ENCODE data around the gene PRTFDC1.

The PRTFDC1 gene

DNA sequence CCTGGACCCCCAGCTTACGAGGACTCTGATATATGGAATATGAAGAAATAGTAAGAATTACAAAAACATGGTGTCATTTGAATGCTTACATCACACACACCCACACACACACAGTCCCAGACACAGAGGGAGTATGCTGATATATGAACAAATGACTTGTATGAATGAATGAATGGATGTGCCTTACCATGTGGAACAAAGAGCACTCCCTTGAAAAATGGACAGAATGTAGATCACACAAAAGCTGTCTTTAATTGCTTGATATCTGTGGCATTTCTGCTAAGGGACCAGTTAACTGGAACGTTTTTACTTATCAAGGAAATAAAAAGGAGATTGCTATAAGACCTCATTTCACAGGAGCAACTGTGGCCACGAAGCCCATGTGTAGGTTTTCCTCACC lies 46.0 kb downstream of the PRTFDC1 start:
- TF ChIP-seq GATA3 (IDR thresholded peaks at IDR 0.05; ENCODE audit: low read depth, low read length) (no peak), GATA2 (IDR thresholded peaks at IDR 0.05; ENCODE audit: low read depth, low read length) (no peak)

DNA sequence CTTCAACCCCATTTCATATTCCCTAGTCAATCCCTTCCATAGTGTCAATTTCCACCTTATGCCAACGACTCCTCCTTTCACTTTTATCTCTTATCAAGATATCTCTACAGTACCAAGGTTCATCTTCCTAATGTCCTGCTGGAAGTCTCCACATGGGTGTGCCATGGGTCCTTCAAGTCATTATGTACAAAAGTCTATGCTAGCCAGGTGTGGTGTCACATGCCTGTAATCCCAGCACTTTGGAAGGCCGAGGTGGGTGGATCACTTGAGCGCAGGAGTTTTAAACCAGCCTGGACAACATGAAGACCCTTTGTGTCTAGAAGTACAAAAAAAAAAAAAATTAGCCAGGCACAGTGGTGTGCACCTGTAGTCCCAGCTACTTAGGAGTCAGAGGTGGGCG lies 47.6 kb downstream of the PRTFDC1 start:
- TF ChIP-seq GATA2 (IDR thresholded peaks at IDR 0.05; ENCODE audit: low read depth, low read length) (no peak), GATA3 (IDR thresholded peaks at IDR 0.05; ENCODE audit: low read depth, low read length) (no peak)

DNA sequence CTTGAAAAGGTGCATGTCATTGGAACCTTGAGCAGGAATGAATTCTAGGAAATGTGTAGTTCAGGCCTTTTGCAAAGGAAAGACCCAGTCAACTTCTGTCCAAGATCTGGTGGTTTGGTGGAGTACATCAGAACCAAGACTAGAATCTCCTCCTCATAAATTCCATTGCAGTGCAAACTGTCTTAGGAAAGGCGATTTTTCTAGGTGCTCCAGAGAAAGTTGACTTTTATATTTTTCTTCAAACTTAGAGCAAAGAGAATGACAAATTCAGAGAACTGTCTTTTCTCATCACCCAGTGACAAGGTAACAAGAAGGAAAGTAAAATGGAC lies 50.0 kb downstream of the PRTFDC1 start:
- TF ChIP-seq GATA2 (IDR thresholded peaks at IDR 0.05; ENCODE audit: low read depth, low read length) = no peak
- TF ChIP-seq GATA3 (IDR thresholded peaks at IDR 0.05; ENCODE audit: low read depth, low read length) = no peak

DNA sequence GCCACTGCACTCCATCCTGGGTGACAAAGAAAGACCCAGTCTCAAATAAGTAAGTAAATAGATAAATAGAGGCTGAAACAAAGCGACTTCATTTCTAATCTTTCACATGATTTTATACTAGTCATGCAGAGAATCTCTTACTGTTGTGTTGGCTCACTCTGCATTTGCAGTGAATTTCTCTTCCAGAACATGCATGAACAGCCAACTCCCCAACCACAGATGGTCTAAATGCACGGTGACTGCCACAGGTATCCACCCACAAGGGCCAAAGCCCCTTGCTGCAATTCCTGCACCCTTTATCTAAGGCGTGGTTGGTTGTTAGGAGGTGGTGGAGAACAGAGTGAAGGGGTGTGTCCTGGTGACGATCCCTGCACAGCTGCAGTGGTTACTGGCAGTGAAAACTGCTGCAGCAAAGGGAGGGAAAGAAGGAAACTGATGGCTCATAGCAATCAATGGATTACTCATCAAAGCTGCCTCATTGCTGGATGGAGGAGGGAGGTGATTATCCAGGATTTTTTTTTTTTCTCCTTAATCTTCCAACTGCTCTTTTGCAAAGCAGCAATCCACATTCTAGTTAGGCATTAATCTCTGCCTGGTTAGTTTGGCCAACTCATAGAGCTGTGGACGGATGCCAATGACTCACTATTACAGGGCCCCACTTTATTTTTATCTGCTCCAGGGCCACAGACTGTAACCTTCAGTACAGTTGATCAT lies 50.6 kb downstream of the PRTFDC1 start:
- TF ChIP-seq GATA2 (IDR thresholded peaks at IDR 0.05; ENCODE audit: low read depth, low read length) (no peak), GATA3 (IDR thresholded peaks at IDR 0.05; ENCODE audit: low read depth, low read length) (no peak)

DNA sequence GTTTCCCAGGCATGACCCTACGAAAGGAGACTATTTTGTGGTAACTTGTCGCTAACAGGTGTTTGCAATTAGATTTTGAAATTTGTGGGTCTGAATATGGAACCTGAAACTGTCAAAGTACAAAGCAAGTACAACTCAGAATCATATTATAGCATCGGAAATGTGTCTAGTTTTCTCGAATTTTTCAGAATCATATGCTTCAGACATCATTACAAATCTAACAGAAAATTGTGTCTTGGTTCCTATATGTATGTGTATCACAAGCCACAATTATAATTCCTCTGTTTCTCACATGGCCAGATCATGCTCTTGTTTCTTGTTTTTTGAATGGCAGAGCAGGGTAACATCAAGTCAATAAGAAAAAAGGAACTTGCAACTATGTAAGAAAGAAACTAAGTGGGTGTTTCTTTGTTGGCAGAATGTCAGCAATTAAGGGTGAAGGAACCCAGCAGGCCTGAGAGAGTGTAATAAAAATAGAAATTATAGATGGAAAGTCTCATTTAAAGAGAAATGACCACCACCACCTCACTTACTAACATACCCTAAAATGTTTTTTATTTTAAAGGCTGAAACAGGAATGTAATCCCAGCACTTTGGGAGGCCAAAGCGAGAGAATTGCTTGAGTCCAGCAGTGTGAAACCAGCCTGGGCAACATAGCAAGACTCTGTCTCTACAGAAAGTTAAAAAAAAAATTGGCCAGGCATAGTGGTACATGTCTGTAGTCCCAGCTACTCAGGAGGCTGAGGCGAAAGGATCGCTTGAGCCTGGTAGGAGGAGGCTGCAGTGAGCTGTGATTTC lies 51.3 kb downstream of the PRTFDC1 start:
- no peak for TF ChIP-seq GATA3 (IDR thresholded peaks at IDR 0.05; ENCODE audit: low read depth, low read length)
- TF ChIP-seq GATA2 (IDR thresholded peaks at IDR 0.05; ENCODE audit: low read depth, low read length) = no peak

DNA sequence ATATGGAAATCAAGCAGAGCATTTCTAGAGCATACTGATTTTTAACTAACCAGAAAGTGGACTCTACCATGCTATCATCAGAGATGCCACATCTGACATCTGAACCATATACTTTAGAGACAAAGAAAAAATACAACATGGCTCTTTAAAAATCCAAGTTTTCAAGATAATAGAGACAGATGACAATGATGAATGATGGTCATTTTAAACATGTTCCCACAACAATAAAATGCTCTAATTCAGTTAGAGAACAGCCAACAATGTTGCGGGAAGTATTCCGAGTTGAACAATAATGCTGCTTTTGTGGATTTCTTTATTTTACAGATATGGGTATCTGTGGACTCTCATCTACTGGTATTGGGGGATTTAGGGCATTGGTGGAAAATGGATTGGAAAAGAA lies 52.8 kb downstream of the PRTFDC1 start:
- no peak for TF ChIP-seq GATA2 (IDR thresholded peaks at IDR 0.05; ENCODE audit: low read depth, low read length)

DNA sequence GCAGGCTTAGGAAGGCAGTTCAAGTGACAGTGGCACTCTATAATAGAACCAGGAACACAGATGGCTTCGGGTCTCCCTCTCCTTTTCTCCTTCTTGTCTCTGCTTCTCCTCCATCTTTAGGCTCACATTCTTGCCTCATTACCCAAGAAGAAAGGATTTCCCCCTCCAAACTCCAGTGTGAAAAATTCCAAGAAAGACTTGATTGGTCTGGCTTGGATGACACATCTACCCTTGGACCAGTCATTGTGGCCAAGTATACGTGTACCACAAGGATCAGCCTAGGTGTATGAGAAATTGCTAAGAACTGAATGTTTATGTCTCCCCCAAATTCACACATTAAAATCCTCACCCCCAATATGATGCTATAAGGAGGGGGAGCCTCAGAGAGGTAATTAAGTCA lies 53.9 kb downstream of the PRTFDC1 start:
- TF ChIP-seq GATA3 (IDR thresholded peaks at IDR 0.05; ENCODE audit: low read depth, low read length) (no peak), GATA2 (IDR thresholded peaks at IDR 0.05; ENCODE audit: low read depth, low read length) (no peak)

DNA sequence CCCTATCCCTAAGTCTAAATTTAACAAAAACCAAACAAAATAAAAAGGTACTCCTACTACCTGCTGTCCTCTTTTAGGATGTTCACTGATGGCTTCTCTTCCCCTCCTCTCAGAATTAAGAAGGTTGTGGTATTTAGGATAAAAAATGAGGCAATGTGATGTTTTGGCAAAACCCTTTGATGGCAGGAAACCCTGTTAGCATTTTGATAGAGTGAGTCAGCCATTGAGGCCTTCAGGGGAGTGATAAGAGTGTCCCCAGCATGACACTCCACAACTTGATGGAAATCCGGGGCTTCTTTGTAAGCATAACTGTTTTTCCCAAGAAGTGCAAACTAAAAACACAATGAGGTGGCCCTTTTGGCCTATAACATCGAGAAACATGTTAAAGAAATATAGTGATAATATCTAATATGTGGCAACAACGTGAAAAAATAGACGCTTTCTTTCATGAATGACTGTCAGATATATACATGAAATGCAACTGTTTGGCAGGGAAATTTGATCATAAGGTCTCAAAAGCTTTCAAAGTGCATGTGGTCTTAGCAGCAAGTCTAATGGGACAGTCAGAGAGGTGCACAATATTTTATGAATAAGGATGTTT lies 55.0 kb downstream of the PRTFDC1 start:
- TF ChIP-seq GATA2 (IDR thresholded peaks at IDR 0.05; ENCODE audit: low read depth, low read length) (no peak), GATA3 (IDR thresholded peaks at IDR 0.05; ENCODE audit: low read depth, low read length) (no peak)

DNA sequence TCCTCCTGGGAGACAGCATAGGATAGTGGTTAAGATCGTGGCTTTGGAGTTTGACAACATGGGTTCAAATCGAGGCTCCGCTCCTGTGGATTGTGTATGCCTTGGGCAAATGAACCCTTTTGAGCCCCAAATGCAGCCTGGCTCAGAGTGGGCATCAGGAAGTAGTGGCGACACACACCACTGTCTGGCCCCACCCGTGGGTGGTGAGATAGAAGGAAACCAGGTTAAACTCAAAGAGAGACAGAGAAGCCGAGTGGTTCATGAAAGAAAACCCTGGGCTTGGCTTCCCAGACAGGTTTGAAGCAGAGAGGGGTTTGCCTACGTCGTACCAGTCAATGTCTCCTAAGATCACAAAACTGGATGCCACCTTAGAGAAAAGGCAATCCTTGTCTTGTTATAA lies 57.7 kb downstream of the PRTFDC1 start:
- TF ChIP-seq GATA2 (IDR thresholded peaks at IDR 0.05; ENCODE audit: low read depth, low read length) (no peak), GATA3 (IDR thresholded peaks at IDR 0.05; ENCODE audit: low read depth, low read length) (no peak)

DNA sequence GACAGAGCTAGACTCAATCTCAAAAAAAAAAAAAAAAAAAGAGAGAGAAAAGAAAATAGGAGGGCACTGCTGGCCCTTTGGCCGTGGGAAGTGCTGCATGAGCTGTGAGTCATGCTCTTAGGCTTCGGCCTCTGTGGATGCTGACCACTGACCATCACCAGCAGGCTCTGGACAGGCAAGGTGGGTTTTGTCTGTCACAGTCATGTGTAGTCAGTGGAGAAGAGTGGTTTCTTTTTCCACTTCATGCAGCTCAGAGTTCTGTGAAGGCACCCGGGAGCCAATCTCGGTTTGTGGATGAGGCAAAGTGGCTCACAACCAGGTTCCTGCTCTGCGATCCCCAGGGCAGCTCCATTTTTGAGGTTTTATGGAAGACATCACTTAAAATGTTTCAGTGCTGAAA lies 58.1 kb downstream of the PRTFDC1 start:
- TF ChIP-seq GATA2 (IDR thresholded peaks at IDR 0.05; ENCODE audit: low read depth, low read length) (no peak), GATA3 (IDR thresholded peaks at IDR 0.05; ENCODE audit: low read depth, low read length) (no peak)

DNA sequence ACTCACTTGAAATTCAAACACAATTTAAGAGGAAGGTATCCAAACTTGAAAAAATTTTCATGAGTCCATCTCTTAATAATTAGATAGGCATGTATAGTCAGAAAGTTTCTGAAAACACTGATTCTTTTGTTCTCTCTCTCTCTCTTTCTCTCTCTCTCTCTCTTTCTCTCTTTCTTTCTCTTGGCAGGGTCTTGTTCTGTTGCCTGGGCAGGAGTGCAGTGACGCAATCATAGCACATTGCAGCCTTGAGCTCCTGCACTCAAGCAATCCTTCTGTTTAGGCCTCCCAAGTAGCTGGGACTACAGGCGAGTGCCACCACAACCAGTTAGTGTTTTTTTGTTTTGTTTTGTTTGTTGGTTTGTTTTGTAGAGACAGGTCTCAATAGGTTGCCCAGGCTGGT lies 59.3 kb downstream of the PRTFDC1 start:
- TF ChIP-seq GATA2 (IDR thresholded peaks at IDR 0.05; ENCODE audit: low read depth, low read length) (no peak), GATA3 (IDR thresholded peaks at IDR 0.05; ENCODE audit: low read depth, low read length) (no peak)

DNA sequence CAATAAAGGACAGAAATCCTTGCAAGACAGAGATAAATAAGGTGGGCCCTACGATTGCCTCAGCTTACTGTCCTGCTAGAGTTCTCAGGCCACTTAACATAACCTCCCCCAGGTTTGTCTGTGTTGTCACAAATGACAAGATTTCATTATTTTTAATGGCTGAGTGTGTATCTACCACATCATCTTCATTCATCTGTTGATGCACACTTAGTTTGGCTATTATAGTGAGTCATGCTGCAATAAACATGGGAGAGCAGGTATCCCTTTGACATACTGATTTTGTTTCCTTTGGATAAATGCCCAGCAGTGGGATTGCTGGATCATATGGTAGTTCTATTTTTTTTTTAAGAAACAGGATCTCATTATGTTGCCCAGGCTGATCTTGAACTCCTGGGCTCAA lies 60.6 kb downstream of the PRTFDC1 start:
- peak; percentile 18; the same call in 1 of the 2 replicates for TF ChIP-seq GATA2 (IDR thresholded peaks at IDR 0.05; ENCODE audit: low read depth, low read length)
- TF ChIP-seq GATA3 (IDR thresholded peaks at IDR 0.05; ENCODE audit: low read depth, low read length) = no peak

DNA sequence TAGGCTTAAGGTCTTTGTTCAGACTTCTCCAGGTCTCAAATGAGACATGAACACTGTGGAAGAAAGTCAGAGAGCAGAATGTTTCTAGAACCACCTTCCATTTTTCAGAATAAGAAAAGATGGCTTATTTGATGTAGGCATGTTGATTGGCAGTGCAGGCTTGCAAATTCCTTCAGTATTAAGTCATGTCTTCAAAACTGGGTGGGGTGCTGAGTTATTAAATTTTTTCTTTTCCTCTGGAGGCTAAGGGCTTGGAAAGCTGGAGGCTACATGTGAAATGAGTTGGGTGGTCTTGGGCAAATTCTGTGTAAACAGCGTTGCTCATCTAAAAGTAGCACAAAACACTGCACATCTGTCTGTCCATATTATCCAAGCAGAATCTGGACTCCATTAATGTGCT lies 62.8 kb downstream of the PRTFDC1 start:
- TF ChIP-seq GATA3 (IDR thresholded peaks at IDR 0.05; ENCODE audit: low read depth, low read length) (no peak), GATA2 (IDR thresholded peaks at IDR 0.05; ENCODE audit: low read depth, low read length) (no peak)

DNA sequence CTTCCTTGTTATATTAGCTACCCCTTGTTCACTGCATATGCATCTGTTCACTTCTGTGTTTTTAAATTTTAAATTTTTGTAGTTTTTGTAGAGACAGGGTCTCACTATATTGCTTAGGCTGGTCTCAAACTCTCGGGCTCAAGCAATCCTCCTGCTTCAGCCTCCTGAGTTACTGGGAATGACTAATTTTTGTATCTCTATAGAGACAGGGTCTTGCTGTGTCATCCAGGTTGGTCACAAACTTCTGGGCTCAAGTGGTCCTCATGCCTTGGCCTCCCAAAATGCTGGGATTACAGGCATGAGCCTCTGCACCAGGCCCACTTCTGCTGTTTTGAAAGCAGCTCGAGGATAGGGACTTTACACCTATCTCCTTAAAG lies 64.6 kb downstream of the PRTFDC1 start:
- no peak for TF ChIP-seq GATA3 (IDR thresholded peaks at IDR 0.05; ENCODE audit: low read depth, low read length)
- no peak for TF ChIP-seq GATA2 (IDR thresholded peaks at IDR 0.05; ENCODE audit: low read depth, low read length)

DNA sequence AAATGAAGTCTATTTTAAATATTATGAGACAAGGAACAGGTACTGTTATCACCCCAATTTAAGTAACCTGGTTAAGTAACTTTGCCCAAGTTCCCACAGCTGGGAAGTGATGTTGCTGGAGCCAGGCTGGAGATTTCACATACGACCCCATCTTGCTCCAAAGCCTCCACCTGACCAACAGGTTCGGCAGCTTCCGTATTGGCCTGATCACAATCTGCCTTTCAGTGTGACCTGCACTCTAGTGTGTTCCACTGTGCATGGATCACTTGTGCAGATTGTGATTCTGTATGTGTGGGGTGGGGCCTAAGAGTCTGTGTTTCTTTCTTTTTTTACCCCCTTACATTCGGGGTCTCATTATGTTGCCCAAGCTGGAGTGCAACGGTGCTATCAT lies 66.1 kb downstream of the PRTFDC1 start:
- no peak for TF ChIP-seq GATA3 (IDR thresholded peaks at IDR 0.05; ENCODE audit: low read depth, low read length)
- TF ChIP-seq GATA2 (IDR thresholded peaks at IDR 0.05; ENCODE audit: low read depth, low read length) = no peak

All from SH-SY5Y (cell line).